GM15510 (cell line): ENCODE measurements around the gene TBXAS1.

Experiments used
- POLR2A ChIP-seq: IDR thresholded peaks from 3 replicates; pipeline ENCODE4 v1.6.1; 2011; ENCODE audit warnings: borderline replicate concordance; ENCODE audit not compliant: insufficient read length; ENCODE audit errors: extremely low read depth

Gene TBXAS1

DNA sequence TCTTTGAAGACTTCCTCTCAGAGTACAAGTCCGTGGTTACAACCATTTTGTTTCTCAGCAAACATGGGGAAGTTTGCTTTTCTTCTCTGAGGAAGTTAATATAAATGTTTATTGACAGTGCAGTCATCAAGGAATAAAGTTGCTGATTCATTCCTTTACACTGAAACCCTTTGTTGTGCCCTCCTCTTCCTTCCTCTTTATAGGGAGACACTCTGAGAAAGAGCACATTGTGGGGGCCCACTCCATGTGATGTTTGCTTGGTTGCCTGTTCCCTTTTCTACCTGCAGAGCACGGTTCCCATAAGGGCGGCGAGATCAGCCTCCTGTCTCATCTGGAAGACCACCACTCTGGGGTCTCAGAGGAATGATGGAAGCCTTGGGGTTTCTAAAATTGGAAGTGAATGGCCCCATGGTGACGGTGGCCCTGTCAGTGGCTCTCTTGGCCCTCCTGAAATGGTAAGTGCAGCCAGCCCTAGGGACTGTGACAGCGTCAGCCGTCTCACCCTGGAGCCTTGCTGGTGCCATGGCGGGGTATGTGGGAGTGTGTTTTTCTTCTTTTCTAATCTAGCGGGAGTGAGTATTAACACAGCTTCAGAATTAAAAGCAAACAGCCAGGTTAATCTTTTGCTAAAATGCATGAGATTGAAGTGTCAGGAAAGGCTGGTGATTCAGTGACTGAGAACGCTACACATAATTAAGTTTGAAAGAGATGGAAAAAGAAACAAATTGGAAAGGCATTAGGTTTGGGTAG, at the start of gene TBXAS1:
TBXAS1 (plus strand) TSS at position 240 of the 750 bp plus-strand sequence; CDS start at position 367, 127 bp downstream.
- TF ChIP-seq POLR2A = no peak

DNA sequence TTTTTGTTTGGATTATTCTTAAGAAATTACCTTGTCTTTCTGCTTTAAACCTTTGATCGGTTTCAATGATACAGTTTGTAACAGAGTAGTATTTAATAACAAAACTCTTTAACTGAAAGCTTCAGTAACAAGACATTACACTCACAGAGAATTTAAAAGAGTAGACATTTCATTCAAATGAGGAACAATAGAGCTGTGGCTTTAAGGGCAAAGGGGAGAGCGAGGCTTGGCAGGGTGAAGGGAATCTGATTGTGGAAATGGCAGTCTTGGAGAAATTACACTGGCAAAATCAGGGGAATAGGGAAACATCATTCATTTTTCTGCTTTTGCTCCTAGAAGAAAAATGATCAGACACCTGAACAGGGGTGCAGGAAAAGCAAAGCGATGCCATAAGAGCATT, 46.1 kb upstream of the TBXAS1 start:
- no peak for TF ChIP-seq POLR2A

DNA sequence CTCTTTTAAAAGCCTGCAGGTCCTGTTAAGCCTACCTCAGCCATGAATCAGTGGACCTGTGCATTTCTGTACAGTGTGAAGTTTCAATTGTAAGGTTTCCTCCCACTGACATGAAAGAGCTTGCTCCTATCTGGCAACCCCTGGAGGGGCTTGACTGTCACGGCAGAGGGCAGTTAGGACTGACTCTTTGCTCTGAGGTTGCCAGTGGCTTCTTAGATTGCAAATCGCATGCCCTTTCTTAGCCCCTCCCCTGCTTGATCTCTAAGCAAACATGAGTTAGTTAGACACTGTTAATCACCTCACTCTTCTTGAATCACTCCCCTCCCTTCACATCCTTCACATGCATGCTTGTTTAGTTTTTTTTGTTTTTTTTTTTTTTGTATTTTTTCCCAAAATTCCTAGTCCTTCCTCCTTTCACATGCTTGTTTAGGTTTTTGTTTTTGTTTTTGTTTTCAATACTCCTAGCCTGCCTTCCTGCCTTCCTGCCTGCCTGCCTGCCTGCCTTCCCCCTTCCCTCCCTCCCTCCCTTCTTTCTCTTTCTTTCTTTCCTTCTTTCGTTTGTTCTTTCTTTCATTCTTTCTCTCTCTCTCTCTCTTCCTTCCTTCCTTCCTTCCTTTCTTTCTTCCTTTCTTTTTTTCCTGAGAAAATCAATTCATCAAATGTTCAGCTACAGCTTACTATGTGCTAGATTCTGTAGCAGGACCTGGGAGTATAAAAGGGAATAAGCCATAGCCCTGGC, 45.2 kb upstream of the TBXAS1 start:
- no peak for TF ChIP-seq POLR2A

DNA sequence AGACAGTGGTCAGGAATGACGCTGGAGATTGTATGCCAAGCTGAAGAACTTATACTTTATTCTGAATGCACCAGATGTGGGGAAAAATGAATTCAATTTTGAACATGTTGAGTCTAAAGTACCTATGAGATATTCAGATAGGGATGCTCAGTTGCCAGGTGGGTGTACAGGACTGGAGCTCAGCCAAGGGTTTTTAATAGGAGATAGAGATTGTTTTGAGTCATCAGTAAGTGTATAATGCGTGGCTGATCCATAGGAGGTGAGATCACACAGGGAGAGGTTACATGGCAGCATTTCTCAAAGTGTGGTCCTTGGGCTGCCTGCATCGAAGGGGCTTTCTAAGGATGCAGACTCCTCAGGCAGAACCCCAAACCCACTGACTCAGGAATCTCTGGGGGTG, 44.4 kb upstream of the TBXAS1 start:
- no peak for TF ChIP-seq POLR2A

DNA sequence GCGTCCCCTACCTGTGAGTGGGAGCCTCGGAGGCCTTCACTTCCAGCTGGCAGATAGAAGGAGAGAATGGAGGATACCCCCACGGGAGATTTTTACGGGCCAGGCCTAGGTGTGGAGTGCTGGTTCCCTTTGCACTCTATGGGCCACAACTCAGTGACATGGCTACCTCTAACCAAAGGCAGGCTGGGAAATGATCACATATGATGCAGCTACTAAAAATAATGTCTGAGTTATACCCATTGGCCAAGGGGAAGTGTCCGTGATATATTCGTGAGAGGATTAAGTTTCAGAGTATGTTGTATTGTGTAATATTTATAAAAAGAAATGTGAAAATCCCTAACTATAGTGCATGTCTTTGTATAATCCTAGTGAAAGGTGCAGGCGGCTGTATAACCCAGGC, 37.7 kb upstream of the TBXAS1 start:
- no peak for TF ChIP-seq POLR2A

DNA sequence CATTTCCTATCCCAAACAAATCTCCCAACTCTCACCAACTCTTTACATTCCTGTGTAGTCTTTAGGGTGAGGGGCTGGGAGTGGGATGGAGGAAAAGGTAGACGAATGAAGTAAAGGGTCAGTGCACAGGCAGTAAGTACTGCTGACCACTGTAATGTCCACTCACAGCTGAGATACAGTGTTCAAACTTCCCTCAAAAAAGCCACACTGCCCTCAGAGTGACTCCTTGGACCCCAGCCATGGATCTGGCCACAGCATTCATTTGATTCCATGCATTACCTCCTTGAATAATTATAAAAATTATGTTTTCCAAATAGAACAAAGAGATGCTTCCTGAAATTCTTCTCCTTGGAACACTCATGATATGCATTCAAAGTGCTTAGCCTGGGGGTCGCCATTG, 31.5 kb upstream of the TBXAS1 start:
- TF ChIP-seq POLR2A = no peak

DNA sequence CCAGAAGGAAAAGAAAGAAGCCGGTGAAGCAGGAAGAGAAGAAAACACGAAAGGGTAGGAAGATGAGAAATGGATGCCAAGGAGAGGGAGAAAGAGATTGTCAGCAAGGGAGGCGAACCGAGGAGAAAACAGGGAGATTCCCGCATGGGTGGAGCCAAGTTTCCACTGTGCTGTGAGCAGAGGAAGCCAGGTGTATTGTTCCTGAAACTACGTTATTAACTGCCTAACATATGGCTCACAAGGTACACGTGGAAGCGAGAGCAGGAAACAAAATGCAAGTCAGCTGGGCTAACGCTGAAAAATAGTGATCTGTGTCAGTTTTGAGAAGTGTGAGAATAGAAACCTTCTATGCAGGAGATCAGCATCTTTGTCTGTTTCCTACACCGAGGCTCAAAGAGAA, 30.8 kb upstream of the TBXAS1 start:
- TF ChIP-seq POLR2A = no peak

DNA sequence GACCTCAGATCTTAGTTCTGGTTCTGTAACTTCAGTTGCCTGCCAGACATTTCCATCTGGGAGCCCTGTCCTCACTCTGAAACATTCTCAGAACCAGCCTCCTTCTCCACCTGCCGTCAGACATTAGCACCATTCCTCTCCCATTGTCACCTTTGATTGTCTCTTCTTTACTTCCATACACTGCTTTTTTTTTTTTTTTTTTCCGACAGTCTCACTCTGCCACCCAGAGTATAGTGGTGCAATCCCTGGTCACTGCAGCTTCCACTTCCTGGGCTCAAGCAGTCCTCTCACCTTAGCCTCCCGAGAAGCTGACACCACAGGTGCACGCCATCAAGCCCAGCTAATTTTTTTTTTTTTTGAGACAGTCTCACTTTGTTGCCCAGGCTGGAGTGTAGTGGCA, 30.2 kb upstream of the TBXAS1 start:
- no peak for TF ChIP-seq POLR2A

DNA sequence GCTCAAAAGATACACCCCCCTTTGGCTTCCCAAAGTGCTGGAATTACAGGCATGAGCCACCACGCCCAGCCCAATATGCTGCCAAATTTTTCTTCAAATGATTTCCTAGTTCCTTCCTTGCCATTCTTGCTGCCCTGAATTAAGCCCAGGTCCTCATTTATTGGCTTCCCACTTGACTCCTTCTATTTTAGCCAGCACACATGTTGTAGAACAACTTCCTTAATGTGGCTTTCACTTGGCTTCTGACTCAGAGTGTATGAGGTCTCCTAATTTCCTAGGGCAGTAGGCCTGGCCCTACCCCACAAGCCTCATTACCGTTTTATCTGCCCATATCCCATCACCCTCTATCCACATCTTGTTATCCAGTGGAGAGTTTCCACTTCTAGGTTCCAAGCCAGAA, 29.5 kb upstream of the TBXAS1 start:
- no peak for TF ChIP-seq POLR2A

DNA sequence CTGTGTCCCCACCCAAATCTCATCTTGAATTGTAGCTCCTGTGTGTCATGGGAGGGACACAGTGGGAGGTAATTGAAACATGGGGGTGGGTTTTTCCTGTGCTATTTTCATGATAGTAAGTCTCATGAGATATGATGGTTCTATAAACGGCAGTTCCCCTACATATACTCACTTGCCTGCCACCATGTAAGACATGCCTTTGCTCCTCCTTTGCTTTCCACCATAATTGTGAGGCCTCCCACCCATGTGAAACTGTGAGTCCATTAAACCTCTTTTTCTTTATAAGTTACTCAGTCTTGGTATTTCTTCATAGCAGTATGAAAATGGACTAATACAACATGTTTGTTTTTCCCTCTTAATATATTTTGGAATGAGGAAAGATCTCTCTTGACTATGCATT, 24.5 kb upstream of the TBXAS1 start:
- TF ChIP-seq POLR2A = no peak

DNA sequence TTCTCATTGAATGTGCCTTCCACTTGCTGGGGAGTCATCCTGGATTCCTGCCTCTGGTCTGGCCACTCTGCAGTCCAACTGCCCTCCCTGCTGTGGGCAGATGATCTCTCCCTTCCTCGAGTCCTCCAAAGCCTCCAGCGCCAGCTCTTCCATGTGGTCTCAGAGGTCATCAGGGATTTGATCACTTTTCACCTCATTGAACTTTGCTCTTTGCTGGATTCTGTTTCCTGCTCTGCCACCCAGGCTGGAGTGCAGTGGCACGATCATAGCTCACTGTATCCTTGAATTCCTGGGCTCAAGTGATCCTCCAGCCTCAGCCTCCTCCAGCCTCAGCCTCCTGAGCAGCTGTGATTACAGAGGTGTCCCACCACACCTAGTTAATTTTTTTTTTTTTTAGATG, 22.1 kb upstream of the TBXAS1 start:
- TF ChIP-seq POLR2A = no peak

DNA sequence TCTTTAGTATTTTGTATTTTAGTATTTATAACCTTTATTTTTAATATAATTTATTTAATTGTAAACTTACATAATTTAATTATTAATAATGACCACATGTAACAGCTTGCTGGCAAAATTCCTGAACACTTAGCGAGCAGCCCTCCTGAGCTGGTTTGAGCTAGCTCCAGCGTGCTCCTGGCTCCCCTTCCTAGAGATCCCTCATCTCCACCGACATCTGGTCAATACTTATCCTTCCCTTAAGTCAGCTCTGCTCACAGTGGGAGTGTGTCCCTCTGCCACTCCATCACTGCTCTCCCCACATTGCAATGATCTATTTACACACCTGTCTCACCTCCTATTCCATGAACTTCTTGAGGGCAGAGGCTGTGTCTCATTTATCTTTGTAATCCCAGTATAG, 20.6 kb upstream of the TBXAS1 start:
- no peak for TF ChIP-seq POLR2A

DNA sequence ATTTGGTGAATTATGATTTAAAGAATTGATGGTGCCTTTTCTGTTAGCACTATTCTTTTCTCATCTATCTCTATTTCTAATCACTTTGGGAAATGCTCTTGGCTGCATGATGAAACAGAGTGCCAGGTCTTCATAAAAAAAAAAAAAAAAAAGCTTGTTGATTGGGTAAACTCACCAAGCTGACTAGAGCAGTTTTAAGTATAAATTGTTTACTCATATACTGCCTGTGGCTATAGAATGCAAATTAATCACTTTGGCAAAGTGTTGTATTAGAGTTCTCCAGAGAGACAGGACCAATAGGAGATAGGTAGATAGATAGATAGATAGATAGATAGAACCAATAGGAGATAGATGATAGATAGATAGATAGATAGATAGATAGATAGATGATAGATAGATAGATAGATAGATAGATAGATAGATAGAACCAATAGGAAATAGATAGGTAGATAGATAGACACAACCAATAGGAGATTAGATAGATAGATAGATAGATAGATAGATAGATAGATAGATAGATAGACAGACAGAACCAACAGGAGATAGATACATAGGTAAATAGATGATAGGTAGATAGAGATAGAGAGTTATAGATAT, 20.1 kb upstream of the TBXAS1 start:
- no peak for TF ChIP-seq POLR2A

DNA sequence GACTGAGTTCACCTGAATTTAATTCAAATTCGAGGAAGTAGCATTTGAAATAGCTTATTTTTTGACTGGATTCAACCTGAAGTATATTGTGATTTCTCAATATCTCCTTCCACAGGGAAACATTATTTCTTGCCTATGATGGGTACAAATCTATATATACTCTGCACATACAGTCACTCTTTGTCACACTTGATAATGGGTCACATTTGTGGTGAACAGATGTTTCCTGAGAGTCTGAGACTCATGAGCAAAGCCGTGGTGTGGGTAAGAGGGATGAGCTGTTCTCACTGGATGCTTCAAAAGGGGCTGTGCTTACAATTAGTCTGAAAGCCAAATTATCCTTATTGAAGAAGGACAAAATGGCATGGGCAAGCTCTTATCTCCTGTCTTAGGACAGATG, 18.0 kb upstream of the TBXAS1 start:
- TF ChIP-seq POLR2A = no peak

DNA sequence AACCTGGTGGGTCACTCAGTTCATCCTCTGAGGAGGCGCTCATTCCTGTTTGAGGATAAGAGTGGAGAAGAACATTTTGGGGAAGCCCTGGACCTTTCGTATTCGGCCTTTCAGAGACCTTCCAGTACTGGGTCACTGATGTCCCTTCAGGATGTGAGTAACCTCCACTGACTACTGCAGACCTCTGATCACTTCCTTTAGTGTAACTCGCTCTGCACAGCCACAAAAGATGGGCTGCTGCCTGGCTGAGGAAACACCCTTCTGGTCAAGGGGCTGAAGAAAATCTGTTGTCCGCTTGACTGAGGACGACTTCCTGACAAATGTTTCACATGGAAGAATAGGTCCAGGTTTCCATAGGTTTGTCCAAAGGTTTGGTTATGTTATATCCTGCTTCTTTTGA, 15.9 kb upstream of the TBXAS1 start:
- no peak for TF ChIP-seq POLR2A

DNA sequence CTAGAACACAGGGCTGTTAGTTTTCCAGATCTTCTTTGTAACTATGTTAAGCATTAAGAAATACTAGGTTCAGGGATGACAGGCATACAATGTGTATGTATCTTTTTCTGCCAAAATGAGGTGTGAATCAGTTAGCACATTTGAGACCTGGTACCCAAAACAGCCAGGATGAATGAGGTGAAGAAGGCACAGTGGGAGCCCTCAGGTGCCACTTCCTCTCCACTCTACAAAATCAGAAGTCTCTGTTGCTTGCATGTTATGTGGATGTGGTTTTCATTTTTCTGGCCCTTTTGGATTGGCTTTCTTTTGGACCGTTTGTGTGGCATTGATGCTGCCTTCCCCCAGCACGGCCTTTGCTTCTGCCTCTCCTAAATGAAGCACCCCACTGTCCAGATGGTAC, 15.4 kb upstream of the TBXAS1 start:
- no peak for TF ChIP-seq POLR2A
